HG03108 (cell line): ENCODE results near the gene CDV3.

Experiments
- ATAC-seq: cut with Tn5 transposase; IDR thresholded peaks from one replicate; pipeline ENCODE4 v1.9.1; 2021; ENCODE audit warnings: moderate library complexity; ENCODE audit not compliant: unreplicated experiment

Gene CDV3

GRCh38 chr3:133600572-133601081 is 27.1 kb downstream of the CDV3 start:
- no peak for ATAC-seq

GRCh38 chr3:133606342-133606741 is 32.9 kb downstream of the CDV3 start:
- ATAC-seq = no peak

- no peak for ATAC-seq
Measured at GRCh38 chr3:133606902-133607301, 33.4 kb downstream of the CDV3 start.

GRCh38 chr3:133607816-133608215 is 34.3 kb downstream of the CDV3 start:
- no peak for ATAC-seq

- ATAC-seq = no peak
Measured at GRCh38 chr3:133608388-133608787, 34.9 kb downstream of the CDV3 start.

- ATAC-seq = no peak
Measured at GRCh38 chr3:133610031-133610430, 36.5 kb downstream of the CDV3 start.

- no peak for ATAC-seq
Measured at GRCh38 chr3:133611534-133611933, 38.0 kb downstream of the CDV3 start.

- peak; percentile 99 for ATAC-seq
Measured at GRCh38 chr3:133620066-133620784, 46.7 kb downstream of the CDV3 start.

- no peak for ATAC-seq
Measured at GRCh38 chr3:133627789-133628188, 54.3 kb downstream of the CDV3 start.

- no peak for ATAC-seq
Measured at GRCh38 chr3:133629146-133629545, 55.7 kb downstream of the CDV3 start.

- ATAC-seq = no peak
Measured at GRCh38 chr3:133633439-133633838, 60.0 kb downstream of the CDV3 start.
